GM18858 (cell line): ENCODE measurements around the gene RPS28.
"Not testable (repeated sequence)": the region's sequence is repeated elsewhere in the genome, so short reads cannot be mapped to it uniquely, and the experiment has no call there.

ENCODE experiments used
- ATAC-seq: cut with Tn5 transposase; IDR thresholded peaks from one replicate; pipeline ENCODE4 v1.9.1; 2021; ENCODE audit not compliant: unreplicated experiment

The RPS28 gene

DNA sequence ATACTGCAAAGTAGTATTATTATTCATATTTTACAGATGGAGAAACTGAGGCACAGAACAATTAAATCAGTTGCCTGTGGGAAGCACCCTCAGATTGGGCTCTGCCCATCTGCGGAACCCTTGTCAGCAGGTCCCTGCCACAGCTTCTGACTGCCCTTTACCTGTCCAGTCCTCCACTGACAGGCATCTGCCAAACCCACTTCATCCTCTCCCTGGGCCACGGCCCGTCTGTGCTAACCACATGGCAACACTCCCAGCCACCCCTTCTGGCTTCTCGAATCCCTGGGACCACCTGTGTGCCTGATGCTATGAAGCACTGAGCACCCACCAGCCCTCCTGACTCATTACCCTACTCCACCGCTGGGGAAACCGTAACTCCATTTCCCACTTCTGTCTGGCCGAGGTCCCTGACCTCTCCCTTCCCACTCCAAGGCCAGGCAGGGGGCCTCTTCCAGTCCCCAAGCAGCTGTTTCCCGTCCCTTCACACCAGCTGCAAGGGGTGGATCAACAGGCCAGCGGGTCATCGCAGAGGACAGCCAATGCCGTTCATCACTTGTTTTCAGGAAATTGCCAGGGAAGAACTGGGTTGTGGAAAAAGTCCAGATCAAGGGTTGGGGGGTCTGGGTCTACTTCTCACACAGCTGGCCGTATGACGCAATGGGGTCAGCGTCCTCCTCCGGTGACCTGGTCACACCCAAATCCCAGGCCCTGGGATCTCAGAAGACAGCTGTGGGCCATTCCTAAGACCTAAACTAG lies 19.2 kb downstream of the RPS28 start:
- no peak for ATAC-seq

DNA sequence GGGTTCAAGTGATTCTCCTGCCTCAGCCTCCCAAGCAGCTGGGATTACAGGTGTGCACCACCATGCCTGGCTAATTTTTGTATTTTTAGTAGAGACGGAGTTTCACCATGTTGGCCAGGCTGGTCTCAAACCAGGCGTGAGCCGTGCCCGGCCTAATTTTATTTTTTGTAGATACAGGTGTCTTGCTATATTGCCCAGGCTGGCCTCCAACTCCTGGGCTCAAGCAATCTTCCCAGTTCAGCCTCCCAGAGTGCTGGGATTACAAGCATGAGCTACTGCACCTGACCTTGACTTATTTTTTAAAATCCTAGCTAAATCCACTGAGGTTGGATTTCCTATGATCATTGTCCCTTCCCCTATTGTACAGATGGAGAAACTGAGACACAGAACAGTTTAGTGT lies 20.2 kb downstream of the RPS28 start:
- ATAC-seq: not testable (repeated sequence)

DNA sequence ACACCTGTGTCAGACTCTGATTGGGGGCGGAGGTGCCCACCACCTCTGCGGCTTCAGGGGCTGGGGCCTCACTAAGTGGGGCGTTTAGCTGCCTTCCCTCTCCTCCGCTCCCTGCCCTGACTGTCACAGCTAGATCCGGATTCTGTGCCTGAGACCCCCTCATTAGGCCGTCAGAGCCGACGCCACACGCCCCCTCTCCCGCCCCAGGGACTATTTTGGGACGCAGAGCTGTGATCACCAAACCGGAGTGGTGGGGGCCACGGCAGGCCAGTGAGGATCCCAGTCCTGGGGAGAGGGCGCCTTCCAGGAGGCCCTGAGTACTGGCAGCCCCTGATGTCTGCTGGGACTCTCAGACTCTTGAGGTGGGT lies 21.0 kb downstream of the RPS28 start:
- no peak for ATAC-seq

DNA sequence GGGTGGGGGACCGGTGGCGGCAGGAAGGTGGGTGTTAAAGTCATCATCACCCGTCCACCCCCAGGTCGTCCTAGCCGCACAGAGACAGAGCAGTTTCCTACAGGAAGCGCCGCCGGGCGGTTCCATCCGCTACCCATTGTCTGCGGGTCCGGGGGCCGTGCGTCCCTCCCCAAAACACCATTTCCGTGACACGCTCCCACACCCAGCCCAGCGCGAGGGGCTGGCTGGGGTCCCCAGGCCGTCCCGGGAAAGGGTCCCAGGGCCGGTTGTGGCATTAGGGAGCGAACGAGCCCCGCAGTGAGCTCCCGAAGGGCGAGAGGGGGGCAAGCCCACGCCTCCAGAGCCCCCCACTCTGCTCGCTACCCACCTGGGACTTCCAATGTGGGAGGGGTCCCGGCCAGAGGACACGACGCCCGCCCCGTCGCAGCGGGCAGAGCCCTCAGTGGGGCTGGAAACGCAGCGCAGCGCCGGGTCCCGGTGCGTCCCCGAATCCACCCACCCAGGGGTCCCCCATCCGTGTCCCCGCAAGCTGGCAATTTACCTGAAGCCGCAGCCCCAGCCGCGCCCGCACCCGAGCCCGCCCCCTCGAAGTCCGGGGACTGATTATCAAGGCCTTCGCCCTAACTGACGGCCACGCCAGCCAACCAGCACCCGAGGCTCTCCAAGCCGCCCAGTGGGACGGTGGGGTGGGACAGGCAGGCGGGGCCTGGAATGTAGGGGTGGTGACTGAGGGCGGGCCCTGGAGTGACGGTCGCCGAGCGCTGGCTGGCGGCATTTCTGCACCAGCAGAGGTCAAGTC lies 21.6 kb downstream of the RPS28 start, which contains the start of gene KANK3:
Gene KANK3, minus strand, starts transcription at position 579 of the 799 bp plus-strand sequence. CDS start 5,434 bp downstream, outside the sequence.
- no peak for ATAC-seq

DNA sequence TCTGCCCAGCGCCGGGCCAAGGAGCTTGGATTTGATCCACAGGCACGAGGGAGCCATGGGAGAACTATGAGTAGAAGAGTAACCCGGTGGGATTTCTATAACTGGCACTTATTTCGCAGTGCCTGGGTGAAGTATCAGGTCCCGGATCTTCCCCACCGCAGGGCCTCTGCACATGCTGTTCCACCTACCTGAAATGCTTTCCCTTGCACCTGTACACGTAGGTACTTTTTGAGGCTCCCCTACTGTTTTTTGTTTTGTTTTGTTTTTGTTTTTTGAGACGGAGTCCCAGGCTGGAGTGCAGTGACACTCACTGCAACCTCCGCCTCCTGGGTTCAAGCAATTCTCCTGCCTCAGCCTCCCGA lies 22.2 kb downstream of the RPS28 start:
- ATAC-seq: no peak

DNA sequence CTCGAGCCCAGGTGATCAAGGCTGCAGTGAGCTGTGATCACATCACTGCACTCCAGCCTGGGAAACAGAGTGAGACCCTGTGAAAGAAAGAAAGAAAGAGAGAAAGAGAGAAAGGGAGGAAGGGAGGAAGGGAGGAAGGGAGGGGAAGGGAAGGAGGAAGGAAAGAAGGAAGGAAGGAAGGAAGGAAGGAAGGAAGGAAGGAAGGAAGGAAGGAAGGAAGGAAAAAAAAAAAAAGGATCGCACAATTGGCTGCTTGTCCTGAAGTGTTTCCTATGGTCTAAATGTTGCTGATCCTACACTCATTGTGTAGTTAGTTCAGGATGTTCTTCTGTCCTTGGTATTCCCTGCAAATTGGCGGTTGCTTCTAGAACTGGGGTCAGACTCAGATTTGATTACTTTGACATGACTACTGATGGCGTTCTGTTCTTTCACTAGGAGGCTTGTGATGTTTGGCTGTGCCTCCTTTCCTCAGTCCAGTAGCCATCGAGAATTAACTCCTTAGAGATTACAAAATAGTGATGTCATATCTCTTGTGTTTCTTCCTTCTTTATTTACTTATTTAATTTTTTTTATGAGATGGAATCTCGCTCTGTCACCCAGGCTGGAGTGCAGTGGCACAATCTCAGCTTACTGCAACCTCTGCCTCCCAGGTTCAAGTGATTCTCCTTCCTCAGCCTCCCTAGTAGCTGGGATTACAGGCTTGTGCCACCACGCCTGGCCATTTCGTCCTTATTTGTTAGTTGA lies 28.5 kb downstream of the RPS28 start:
- ATAC-seq: not testable (repeated sequence)

DNA sequence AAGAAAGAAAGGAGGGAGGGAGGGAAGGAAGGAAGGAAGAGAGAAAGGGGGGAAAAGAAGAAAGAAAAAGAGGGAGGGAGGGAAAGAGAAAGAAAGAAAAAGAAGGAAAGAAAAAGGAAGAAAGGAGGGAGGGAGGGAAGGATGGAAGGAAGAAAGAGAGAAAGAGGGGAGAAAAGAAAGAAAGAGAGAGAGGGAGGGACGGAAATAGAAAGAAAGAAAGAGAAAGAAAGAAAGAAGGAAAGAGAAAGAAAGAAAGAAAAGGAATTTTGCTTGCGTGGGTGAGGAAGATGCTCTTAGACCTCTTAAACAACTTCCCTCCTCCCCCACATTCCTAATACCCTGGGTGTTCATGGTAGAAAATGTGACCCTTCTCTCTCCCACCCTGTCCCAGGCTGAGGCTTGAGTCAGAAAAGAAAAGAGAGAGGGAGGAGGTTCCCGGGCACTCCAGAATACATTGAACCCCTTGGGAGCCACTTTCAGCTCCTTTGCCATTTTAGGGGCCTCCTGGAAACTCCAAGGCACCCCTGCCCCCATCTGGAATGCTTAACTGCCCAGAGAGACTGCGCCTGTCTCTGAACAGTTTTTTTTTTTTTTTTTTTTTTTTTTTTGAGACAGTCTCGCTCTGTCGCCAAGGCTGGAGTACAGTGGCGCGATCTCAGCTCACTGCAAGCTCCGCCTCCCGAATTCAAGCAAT lies 31.0 kb downstream of the RPS28 start:
- no peak for ATAC-seq

DNA sequence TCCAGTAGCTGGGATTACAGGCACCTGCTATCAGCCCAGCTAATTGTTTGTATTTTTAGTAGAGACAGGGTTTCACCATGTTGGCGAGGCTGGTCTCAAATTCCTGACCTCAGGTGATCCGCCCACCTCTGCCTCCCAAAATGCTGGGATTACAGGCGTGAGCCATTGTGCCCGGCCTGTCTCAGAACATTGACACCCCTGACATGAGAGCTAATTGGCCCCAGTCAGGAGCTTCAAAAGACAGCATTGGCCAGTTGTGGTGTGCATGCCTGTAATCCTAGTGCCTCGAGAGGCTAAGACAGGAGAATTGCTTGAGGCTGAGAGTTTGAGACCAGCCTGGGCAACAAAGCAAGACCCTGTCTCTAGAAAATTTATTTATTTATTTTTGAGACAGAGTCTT lies 31.5 kb downstream of the RPS28 start:
- ATAC-seq: not testable (repeated sequence)

DNA sequence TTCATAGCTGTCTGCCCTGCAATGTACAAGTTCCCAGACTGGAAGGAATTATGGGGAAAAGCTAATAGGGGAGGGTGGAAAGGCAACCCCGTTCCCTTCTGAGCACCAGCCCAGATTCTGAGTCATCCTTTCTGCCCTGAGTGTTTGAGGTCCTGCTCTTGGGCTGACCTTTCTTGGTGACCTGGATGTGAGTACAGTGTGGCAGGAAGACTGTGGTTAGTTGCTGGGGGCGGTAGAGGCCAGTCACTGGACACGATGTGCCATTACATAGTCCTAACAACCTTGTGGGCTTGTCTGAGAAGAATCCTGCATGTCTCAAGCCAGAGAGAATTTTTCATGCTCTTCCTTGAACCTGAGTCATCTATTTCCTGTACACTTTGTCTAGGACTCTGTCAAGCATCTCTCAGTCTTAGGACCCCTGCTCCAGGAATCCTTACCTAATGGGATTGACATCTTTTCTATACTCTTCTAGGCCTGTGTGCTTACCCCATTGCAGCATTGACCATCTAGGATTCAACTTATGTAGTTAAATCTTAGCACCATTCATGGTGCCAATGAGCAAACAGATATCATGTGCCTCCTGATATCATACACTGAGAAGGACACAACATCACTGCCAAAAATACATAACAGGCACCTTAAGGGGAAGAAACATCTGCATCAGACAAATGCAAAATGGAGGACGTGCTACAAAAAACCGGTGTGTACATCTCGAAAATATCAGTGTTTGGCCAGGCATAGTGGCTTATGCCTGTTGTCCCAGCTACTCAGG lies 34.5 kb downstream of the RPS28 start:
- no peak for ATAC-seq

DNA sequence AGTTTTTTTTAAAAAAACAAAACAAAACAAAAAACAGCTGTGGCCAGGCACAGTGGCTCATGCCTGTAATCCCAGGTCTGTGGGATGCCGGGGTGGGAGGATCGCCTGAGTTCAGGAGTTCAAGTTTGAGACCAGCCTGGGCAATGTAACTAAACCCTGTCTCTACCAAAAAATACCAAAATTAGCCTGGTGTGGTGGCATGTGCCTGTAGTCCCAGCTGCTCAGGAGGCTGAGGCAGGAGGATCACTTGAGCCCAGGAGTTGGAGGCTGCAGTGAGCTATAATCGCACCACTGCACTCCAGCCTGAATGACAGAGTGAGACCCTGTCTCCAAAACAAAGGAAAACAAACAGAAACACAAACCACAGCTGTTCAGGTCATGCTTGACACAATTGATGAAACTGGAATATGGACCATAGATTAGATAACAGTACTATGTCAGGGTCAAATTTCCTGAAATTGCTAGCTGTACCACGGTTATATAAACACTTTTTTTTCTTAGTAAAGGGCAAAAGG lies 35.8 kb downstream of the RPS28 start:
- no peak for ATAC-seq

DNA sequence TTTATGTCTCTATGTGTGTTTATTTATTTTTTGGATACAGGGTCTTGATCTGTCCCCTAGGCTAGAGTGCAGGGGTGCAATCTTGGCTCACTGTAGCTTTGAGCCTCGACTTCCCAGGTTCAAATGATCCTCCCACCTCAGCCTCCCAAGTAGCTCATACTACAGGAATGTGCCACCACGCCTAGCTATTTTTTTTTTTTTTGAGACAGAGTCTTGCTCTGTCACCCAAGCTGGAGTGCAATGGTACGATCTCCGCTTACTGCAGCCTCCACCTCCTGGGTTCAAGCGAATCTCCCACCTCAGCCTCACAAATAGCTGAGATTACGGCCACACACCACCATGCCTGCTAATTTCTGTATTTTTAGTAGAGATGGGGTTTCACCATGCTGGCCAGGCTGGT lies 37.7 kb downstream of the RPS28 start:
- no peak for ATAC-seq

DNA sequence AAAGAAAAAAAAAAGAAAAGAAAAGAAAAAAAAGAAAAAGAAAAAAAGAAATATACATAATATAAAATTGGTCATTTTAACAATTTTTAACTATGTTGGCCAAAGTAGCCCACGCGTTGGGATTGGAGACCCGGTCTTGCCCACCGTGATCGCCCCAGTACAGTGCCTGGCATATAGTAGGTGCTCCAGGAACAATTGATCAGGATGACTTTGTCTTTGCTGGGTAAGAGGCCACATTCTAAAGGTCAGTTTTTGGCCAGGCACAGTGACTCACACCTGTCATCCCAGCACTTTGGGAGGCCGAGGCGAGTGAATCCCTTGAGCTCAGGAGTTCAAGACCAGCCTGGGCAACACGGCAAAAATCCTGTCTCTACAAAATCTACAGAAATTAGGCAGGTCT lies 38.9 kb downstream of the RPS28 start:
- ATAC-seq: no peak

DNA sequence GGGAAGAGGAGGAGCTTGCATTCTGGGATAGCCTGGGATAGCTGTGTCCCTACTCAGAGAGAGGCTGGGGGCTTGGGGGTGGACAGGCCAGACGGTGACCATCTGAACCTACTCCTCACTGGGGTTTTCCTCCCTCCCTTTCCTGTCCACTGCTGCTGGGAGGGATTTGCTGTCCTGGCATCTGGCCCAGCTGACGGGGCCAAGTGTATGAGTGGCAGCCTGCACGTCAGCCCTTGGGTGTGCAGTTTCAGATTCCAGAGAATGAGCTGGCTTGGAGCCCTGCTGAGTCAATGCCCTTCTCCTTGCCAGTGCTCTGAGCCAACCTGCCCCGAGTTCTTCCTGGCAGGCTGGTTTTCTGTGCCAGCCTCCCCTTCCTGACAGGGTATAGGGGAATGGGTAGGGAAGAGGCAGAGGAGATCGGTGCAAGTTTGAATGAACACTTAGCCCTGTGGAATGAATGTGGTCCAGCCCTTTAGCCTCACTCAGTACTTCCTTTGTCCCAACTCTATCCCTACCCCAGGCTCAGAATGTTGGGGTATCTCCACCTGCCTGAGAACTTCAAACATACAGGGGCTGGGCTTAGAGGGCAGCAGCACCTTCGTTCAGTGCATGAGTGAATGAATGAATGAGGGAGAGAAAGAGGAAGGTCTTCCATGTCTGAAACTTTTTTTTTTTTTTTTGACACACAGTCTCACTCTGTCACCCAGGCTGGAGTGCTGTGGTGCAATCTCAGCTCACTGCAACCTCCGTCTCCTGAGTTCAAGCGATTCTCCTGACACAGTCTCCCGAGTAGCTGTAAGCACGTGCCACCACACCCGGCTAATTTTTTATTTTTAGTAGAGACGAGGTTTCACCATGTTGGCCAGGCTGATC lies 40.9 kb downstream of the RPS28 start:
- ATAC-seq: no peak

DNA sequence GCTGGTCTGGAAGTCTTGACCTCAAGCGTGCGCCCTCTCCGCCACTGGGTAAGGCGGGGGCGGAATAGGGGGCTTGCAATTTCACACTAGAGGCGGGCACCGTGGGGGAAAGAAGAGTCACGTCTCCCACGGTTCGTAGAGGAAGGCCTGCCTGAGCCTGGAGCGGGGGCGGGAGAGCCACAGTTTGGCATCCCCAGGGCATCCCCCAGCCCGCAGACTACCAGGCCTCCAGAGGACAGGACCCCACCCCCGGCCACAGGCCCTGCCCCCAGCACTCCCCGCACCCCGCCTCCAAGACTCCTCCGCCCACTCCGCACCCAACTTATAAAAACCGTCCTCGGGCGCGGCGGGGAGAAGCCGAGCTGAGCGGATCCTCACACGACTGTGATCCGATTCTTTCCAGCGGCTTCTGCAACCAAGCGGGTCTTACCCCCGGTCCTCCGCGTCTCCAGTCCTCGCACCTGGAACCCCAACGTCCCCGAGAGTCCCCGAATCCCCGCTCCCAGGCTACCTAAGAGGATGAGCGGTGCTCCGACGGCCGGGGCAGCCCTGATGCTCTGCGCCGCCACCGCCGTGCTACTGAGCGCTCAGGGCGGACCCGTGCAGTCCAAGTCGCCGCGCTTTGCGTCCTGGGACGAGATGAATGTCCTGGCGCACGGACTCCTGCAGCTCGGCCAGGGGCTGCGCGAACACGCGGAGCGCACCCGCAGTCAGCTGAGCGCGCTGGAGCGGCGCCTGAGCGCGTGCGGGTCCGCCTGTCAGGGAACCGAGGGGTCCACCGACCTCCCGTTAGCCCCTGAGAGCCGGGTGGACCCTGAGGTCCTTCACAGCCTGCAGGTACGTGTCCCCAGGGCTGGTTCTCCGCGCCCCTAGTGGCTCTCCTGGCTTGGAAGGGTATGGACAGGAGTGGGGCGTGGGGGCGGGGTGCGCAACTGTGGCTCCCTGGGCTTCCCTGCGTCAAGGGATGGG lies 42.8 kb downstream of the RPS28 start, which contains the start of gene ANGPTL4:
Gene ANGPTL4, plus strand, starts transcription at position 353 of the 969 bp plus-strand sequence. Its CDS starts 167 bp downstream, at position 520.
- ATAC-seq: no peak

DNA sequence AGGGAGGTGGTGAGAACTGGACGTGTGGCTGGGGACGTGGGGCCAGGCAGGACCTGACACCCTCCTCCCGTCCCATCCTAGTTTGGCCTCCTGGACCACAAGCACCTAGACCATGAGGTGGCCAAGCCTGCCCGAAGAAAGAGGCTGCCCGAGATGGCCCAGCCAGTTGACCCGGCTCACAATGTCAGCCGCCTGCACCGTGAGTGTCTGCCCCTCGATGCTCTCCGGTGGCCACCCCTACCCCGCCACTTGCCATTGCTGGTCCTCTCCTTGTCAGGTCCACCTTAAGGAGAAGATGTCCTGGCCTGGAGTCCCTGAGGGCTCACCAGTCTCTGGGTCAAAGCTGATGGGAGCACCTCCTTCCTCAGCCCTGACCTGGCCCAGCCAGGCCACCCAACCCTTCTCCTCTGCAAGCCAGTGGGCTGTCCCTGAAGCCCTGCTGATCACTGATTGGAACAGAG lies 44.9 kb downstream of the RPS28 start:
- no peak for ATAC-seq

DNA sequence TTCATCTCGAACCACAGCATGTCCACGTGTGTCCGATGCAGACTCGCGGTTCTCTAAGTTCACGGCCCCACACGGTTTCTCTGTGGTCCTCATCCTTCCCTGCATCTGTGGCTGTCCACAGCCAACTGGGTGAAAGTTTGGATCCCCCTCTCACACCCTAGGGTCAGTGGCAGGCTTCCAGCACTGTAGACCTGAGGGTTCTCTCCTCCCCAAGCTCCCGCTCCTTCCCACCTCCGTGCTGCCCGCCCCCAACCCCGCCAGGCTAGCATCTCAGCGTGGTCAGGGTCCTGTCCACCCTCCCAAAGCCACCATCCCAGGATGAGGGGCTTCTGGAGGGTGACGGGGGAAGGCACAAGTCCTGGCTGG lies 45.6 kb downstream of the RPS28 start:
- no peak for ATAC-seq

DNA sequence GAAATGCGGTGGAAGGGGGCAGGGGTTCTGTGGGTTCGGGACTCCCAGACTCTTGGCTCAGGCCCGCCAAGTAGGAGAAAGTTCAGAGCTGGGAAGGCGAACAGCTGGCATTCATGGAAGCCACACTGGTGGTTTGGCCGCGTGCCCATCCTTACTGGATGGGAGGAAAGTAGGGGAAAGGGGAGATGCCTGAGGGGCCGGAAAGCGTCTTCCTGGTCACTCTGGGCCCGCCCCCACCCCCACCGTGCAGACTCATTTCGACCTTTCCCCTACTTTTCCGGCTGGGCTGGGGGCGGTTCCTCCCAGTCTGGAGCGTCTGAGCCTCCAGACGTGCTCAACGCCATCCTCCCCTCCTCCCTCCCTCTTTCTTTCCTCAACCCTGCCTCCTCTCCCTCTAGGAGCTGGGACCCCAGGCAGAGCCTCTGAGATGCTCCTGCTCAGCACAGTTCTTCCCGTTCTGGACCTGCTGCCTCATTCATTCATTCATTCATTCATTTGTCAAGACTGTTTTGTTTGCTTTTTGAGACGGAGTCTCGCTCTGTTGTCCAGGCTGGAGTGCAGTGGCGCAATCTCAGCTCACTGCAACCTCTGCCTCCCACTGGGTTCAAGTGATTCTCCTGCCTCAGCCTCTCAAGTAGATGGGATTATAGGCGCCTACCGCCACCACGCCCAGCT lies 46.2 kb downstream of the RPS28 start:
- ATAC-seq: no peak
